Measurements from ENCODE around the gene SMIM24.
"Not testable (repeated sequence)": the region's sequence is repeated elsewhere in the genome, so short reads cannot be mapped to it uniquely, and the experiment has no call there.

SMIM24 gene

GRCh38 chr19:3454656-3455392, 25.5 kb downstream of the SMIM24 start:
- DNase-seq: no peak

- no peak for DNase-seq
These were observed 26.5 kb downstream of the SMIM24 start for GRCh38 chr19:3453840-3454239.

GRCh38 chr19:3452942-3453214, 27.4 kb downstream of the SMIM24 start:
- DNase-seq: not testable (repeated sequence)

- DNase-seq: no peak
These were observed 28.0 kb downstream of the SMIM24 start for GRCh38 chr19:3452171-3452941.

- DNase-seq: no peak
These were observed 28.9 kb downstream of the SMIM24 start for GRCh38 chr19:3451451-3451866.

GRCh38 chr19:3450796-3451411, 29.4 kb downstream of the SMIM24 start:
- DNase-seq: no peak

- no peak for DNase-seq
These were observed 31.6 kb downstream of the SMIM24 start for GRCh38 chr19:3448616-3449334.

- DNase-seq: not testable (repeated sequence)
These were observed 33.7 kb downstream of the SMIM24 start for GRCh38 chr19:3446657-3447056.

GRCh38 chr19:3444695-3445234, 35.6 kb downstream of the SMIM24 start:
- no peak for DNase-seq

- no peak for DNase-seq
These were observed 36.3 kb downstream of the SMIM24 start for GRCh38 chr19:3443840-3444694.

- no peak for DNase-seq
These were observed 37.7 kb downstream of the SMIM24 start for GRCh38 chr19:3442487-3443071.

GRCh38 chr19:3441986-3442329, 38.4 kb downstream of the SMIM24 start:
- no peak for DNase-seq

GRCh38 chr19:3441089-3441985, 39.0 kb downstream of the SMIM24 start:
- no peak for DNase-seq

GRCh38 chr19:3440082-3440481, 40.2 kb downstream of the SMIM24 start:
- DNase-seq: no peak

GRCh38 chr19:3434630-3435553, 45.4 kb downstream of the SMIM24 start:
- peak; percentile 93 for DNase-seq

- DNase-seq: no peak
These were observed 46.4 kb downstream of the SMIM24 start for GRCh38 chr19:3433805-3434540.

- no peak for DNase-seq
These were observed 47.0 kb downstream of the SMIM24 start for GRCh38 chr19:3433313-3433712.

- no peak for DNase-seq
These were observed 48.4 kb downstream of the SMIM24 start for GRCh38 chr19:3431760-3432397.

- not testable (repeated sequence) for DNase-seq
These were observed 50.0 kb downstream of the SMIM24 start for GRCh38 chr19:3430366-3430680.
